Esophagus squamous epithelium (tissue), 5 donors: ENCODE measurements around the gene WDR31. TPM values are rescaled to one million over a fixed set of nuclear protein-coding genes. Genes with fewer than 3 reads are reported as not detected.
"Not testable (repeated sequence)": the region's sequence is repeated elsewhere in the genome, so short reads cannot be mapped to it uniquely, and the experiment has no call there.

ENCODE experiments used
- DNase-seq: peaks from one replicate; lab custom pipeline; 2025; lab: John Stamatoyannopoulos, UW
- H3K27ac ChIP-seq, 4 donors: fragments of 200-600 bp; sonication (generic); one replicate each; pipeline ENCODE4 v1.5.1; 2016 to 2019; ENCODE audit warnings: mild to moderate bottlenecking in 1 of 4
- H3K27me3 ChIP-seq, 4 donors: fragments of 200-600 bp; sonication (generic); 1 replicate in 3 of 4; 2 replicates in 1 of 4; pipeline versions ENCODE4 v1.5.1 to v1.6.0; 2017 to 2021; ENCODE audit warnings: antibody characterized with exemption in 1 of 4
- H3K36me3 ChIP-seq, 3 donors: fragments of 200-600 bp; sonication (generic); one replicate each; pipeline ENCODE4 v1.5.1; 2016 to 2019
- H3K4me1 ChIP-seq, 3 donors: fragments of 200-600 bp; sonication (generic); one replicate each; pipeline ENCODE4 v1.5.1; 2017 to 2019
- H3K4me3 ChIP-seq, 4 donors: fragments of 200-600 bp; sonication (generic); 1 replicate in 3 of 4; 2 replicates in 1 of 4; pipeline ENCODE4 v1.5.1; 2016 to 2019; ENCODE audit warnings: mild to moderate bottlenecking in 2 of 4, moderate library complexity in 1 of 4
- H3K9me3 ChIP-seq, 3 donors: fragments of 200-600 bp; sonication (generic); one replicate each; pipeline ENCODE4 v1.5.1; 2016 to 2019
- CTCF ChIP-seq, 6 experiments: fragments of 450-650 bp in 4 of 6; fragments of 200-600 bp in 2 of 6; sonication (generic) in 2 of 6; IDR thresholded peaks; one replicate each; pipeline ENCODE4 v1.5.1; 2016 to 2019; ENCODE audit warnings: antibody characterized with exemption in 6 of 6, mild to moderate bottlenecking in 4 of 6, moderate library complexity in 4 of 6
- POLR2A ChIP-seq, 4 donors: fragments of 450-650 bp; IDR thresholded peaks; one replicate each; pipeline ENCODE4 v1.6.1; 2017; ENCODE audit warnings: antibody characterized with exemption in 4 of 4, mild to moderate bottlenecking in 4 of 4, moderate library complexity in 3 of 4
- WGBS, 2 donors: methylation state at CpG; one replicate each; pipeline ENCODE4 v1.1.5; 2018; 5-methylcytosine and 5-hydroxymethylcytosine counted together
- intact Hi-C: fragments of 100-400 bp; cut with DNase I; formaldehyde crosslinking; loops from one replicate; pipeline ENCODE4 v1.15.0; 2022
- total RNA-seq, 4 donors: library from RNA; depleted of rRNA; stranded (reverse); fragments of >200 nt; gene quantifications; one replicate each; pipeline ENCODE4 v1.1.0, GENCODE V29; 2016
- donor health status: DM: yes; HTN: yes; CAD: no.

WDR31 gene
- total RNA-seq, 4 donors from 2014 or later, result 1.1 to 1.9 (median 1.5) TPM

- Histone ChIP-seq H3K4me3 (no peak overlapping the region), H3K36me3 (peaks cover 6 to 44% (median 18%) of the 10 kb centered on the region in 3 donors), H3K4me1 (peaks cover 7 to 26% (median 10%) of the 10 kb centered on the region in 3 donors), H3K9me3 (no peaks in the 10 kb centered on the region), H3K27ac (no peak overlapping the region), H3K27me3 (no peaks in the 10 kb centered on the region)
- DNase-seq, result no peak
- intact Hi-C loops, result no loop called here
- WGBS, 2 donors, result 76 to 84% methylated on average over 4 to 5 of the region's 5 CpGs
- TF ChIP-seq CTCF (IDR thresholded peaks at IDR 0.05) (no peak), POLR2A (IDR thresholded peaks at IDR 0.05) (no peak)
Observed at GRCh38 chr9:113372059-113372458, 32.0 kb upstream of the WDR31 start.

GRCh38 chr9:113370806-113371325 lies 30.8 kb upstream of the WDR31 start:
- no peak overlapping the region for H3K4me3 ChIP-seq
- intact Hi-C loops, result no loop called here
- H3K9me3 ChIP-seq, result no peaks in the 10 kb centered on the region
- no peak overlapping the region for H3K27ac ChIP-seq
- no peaks in the 10 kb centered on the region for H3K27me3 ChIP-seq
- H3K4me1 ChIP-seq, result peaks cover 6 to 17% (median 7%) of the 10 kb centered on the region in 3 donors
- DNase-seq, result no peak
- no peak for TF ChIP-seq POLR2A (IDR thresholded peaks at IDR 0.05)
- TF ChIP-seq CTCF (IDR thresholded peaks at IDR 0.05), result no peak
- H3K36me3 ChIP-seq, result peaks cover 6 to 44% (median 18%) of the 10 kb centered on the region in 3 donors
- 67 to 74% methylated on average over 6 to 7 of the region's 8 CpGs for WGBS, 2 donors

GRCh38 chr9:113369855-113370140 lies 29.7 kb upstream of the WDR31 start:
- H3K9me3 ChIP-seq, result no peaks in the 10 kb centered on the region
- peaks cover 2 to 7% (median 3%) of the 10 kb centered on the region in 3 donors for H3K4me1 ChIP-seq
- intact Hi-C loops, result no loop called here
- TF ChIP-seq CTCF (IDR thresholded peaks at IDR 0.05) (no peak), POLR2A (IDR thresholded peaks at IDR 0.05) (no peak)
- no peak overlapping the region for H3K4me3 ChIP-seq
- no peak overlapping the region for H3K27ac ChIP-seq
- peaks cover 6 to 39% (median 18%) of the 10 kb centered on the region in 3 donors for H3K36me3 ChIP-seq
- WGBS, 2 donors, result 74 to 84% methylated on average over 7 to 8 of the region's 11 CpGs
- no peaks in the 10 kb centered on the region for H3K27me3 ChIP-seq
- no peak for DNase-seq

GRCh38 chr9:113368982-113369854 lies 29.1 kb upstream of the WDR31 start:
- Histone ChIP-seq H3K4me3 (no peak overlapping the region), H3K4me1 (peaks cover 0 to 3% (median under 1%) of the 10 kb centered on the region in 3 donors), H3K27ac (no peak overlapping the region), H3K36me3 (peaks cover 5 to 34% (median 17%) of the 10 kb centered on the region in 3 donors), H3K27me3 (no peaks in the 10 kb centered on the region), H3K9me3 (no peaks in the 10 kb centered on the region)
- no peak for TF ChIP-seq POLR2A (IDR thresholded peaks at IDR 0.05)
- TF ChIP-seq CTCF (IDR thresholded peaks at IDR 0.05), result no peak
- WGBS, 2 donors, result 72 to 78% methylated on average over 7 to 11 of the region's 13 CpGs
- intact Hi-C loops, result no loop called here
- DNase-seq, result no peak

GRCh38 chr9:113368348-113368981 lies 28.4 kb upstream of the WDR31 start:
- no peak for DNase-seq
- intact Hi-C loops, result no loop called here
- no peak overlapping the region for H3K27ac ChIP-seq

GRCh38 chr9:113365652-113366051 lies 25.6 kb upstream of the WDR31 start:
- H3K4me1 ChIP-seq, H3K4me3 ChIP-seq, intact Hi-C loops, DNase-seq, H3K27me3 ChIP-seq, H3K9me3 ChIP-seq: not testable (repeated sequence)
- peaks cover 0 to 11% (median 0%) of the 10 kb centered on the region in 3 donors for H3K36me3 ChIP-seq
- 49 to 56% methylated on average over 2 to 3 of the region's 3 CpGs for WGBS, 2 donors
- peak overlapping the region in 1 of 4 donors; percentile 2 for H3K27ac ChIP-seq

More at GRCh38 chr9:113368348-113368981, 28.4 kb upstream of the WDR31 start:
- H3K9me3 ChIP-seq, result no peaks in the 10 kb centered on the region
- H3K27me3 ChIP-seq, result no peaks in the 10 kb centered on the region
- WGBS, 2 donors, result 75 to 93% methylated on average over 1 to 5 of the region's 5 CpGs
- TF ChIP-seq CTCF (IDR thresholded peaks at IDR 0.05), result no peak
- TF ChIP-seq POLR2A (IDR thresholded peaks at IDR 0.05), result no peak
- peaks cover 0 to 3% (median 0%) of the 10 kb centered on the region in 3 donors for H3K4me1 ChIP-seq
- H3K36me3 ChIP-seq, result peaks cover 0 to 26% (median 10%) of the 10 kb centered on the region in 3 donors
- no peak overlapping the region for H3K4me3 ChIP-seq
